Cerebellar nuclear complex (tissue), 1 donor: Measurements from ENCODE around the gene BCL11B.
"Not testable (repeated sequence)": the region's sequence is repeated elsewhere in the genome, so short reads cannot be mapped to it uniquely, and the experiment has no call there.

Experiments
- DNase-seq, 2 experiments: peaks; one replicate each; lab custom pipeline; 2025; lab: John Stamatoyannopoulos, UW

The BCL11B gene

DNA sequence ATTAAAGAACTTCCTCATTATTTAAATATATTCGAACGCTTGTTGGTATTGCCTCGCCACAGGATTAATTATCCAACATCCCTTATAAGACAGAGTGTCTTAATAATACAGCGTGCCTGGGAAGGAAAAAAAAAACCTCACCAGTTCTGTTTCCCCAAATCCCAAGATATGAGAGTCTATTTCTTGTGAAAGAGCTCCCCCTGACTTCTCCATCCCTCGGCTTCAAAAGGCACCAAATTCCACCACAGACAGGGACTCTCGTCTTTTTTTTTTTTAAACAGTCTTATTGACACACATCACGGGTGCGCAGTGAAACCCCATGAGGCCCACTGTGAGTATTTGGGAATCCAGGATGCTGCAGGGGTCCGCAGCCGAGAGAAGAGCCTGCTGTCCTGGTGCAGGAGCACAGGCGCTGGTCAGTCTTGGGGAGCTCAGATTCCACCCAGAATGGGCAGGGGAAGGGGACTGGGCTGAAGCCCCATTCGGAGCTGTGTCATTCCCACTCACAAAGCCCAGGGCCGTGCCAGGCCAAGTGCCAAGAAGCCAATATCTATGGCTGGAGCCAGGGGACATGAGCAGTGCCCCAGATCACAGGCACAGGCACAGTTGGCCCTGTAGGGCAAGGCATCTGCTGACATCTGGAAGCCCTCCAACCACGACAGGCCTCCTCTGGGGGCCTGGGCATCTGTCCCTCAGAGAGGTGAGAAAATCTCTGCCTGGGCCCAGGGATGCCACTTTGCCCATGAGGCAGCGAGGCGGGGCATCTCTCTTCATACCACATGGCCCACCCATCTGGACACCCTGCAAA lies 71.9 kb downstream of the BCL11B start:
- DNase-seq = peak in 1 of 2 experiments; percentile 91

DNA sequence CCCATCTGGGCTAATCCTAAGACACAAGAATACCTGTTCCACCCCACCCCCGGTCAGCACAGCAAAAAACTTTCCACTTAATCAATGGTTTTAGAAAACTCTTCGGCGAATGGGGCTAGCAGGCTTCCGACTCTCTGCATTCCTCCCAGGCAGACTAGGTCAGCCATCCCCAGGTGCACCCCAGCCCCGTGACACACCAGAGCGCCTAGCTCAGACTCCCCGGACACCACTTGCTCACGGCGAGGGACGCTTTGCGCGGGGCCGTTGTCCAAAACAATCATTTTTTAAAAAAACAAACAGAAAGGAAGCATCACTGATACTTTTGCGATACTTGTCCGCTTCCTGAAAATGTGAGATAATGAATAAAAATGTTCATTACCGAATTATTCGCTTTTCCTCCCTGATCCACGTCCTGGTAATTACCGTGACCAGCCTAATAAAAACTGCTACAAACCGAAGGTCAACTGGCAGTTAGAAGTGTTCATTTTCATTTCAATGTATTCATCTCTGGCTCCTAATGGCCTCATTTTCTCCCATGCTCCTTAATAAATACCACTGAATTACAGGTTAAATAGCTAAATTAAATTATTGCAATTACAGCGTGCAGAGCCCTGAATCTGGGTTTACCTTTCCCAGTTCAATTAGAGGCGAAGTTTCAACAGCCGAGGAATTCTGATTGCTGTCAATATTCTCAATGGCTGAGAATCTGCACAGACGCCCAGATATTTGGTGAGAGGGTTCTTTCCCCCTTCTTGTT lies 73.1 kb downstream of the BCL11B start:
- DNase-seq = no peak

DNA sequence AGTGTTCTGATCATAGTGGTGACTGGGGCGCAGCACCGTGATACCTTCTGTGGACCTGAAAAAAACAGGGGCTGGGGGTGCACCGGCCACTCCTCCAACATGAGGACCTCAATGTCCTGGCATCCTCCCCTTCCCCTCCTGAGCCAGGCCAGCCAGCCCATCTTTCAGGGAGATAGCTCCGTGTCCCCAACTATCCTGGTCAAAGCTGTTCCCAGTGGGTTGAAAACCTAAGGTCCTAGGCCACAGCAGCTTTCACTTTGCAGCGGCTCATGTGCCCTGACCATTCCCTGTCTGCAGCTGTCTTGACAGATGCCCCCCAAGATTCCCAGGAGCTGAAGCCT lies 75.7 kb downstream of the BCL11B start:
- DNase-seq = no peak

DNA sequence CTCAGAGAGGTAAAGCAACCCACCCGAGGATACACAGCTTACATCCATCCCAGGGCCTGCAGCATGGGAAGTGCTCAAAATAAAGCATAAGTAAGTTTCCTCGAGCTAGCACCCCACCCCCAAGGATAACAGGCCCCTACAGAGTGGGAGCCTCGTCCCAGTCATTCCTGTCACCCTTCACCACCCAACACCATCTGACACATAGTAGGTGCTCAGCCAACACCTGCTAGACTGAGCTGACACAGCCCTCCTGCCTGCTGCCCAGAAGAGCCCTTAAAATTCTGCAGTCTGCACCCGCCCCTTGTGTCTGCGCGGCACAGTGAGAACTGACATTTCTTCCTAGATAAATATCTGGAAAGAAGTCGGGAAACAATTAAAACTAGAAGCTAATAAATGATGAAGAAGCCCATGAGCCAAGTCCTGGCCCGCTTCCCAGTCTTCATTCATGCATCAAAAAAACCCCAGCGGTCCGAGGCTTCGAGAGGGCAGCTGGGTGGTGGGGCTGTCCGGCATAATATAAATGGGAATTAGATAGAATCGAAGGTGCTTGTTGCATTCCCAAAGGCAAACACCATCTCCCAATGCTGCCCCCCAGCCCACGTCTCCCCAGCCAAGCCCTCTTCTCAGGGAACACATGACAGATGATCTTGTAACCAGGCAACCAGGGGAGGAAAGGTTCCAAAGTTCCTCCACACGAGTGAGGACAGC lies 76.2 kb downstream of the BCL11B start:
- DNase-seq = peak in 1 of 2 experiments; percentile 54

DNA sequence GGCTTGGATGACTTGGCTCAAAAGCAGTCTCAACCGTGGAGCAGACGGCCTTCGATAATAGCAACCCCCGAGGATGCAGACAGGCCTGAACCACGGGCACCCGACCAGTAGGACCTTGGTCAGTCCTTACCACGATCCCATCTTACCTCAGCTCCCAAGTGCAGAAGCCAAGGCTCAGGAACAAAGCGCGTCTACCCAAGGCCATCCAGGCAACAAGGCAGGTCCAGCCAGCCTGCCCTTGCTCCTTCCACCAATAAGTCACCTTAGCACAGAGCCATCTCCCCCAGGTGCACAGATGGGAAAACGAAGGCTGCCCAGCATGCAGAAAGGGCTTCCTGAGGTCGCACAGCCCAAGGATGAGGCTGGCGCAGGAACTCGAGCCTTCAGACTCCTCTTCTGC lies 77.3 kb downstream of the BCL11B start:
- no peak for DNase-seq

DNA sequence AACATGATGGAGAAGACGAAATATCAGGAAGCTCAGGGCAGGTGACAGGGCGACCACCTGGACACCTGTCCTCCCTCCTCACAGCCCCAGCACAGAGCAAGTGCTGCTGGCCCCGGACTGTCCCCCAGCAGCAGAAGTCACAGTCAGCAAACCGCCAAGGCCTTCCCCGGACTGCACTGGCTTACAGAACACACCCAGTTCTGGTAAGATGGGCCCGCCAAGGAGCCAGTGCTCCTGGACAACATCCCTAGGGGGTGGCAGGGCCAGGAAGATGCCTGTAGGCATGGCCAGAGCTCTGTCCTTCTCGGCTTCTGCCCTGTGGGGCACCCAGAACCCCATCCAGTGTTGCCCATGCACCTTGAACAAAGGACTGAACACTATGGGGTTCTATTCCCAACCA lies 77.9 kb downstream of the BCL11B start:
- no peak for DNase-seq

DNA sequence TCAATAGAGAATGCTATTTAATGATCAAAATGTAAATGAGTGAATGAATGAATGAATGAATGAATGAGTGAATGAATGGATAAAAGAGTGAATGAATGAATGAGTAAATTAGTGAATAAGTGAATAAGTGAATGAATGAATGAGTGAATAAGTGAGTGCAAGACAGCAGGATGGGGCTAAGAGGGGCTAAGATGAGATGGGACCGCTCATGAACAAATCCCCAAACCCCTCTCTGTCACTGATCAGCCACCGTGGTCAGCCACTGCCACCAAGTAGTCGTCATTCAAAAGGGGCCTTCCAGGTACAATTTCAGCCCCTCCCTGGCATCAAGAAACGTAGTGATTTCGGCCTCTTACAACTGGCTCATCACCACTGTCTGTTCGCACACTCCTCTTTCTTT lies 79.2 kb downstream of the BCL11B start:
- DNase-seq = no peak

DNA sequence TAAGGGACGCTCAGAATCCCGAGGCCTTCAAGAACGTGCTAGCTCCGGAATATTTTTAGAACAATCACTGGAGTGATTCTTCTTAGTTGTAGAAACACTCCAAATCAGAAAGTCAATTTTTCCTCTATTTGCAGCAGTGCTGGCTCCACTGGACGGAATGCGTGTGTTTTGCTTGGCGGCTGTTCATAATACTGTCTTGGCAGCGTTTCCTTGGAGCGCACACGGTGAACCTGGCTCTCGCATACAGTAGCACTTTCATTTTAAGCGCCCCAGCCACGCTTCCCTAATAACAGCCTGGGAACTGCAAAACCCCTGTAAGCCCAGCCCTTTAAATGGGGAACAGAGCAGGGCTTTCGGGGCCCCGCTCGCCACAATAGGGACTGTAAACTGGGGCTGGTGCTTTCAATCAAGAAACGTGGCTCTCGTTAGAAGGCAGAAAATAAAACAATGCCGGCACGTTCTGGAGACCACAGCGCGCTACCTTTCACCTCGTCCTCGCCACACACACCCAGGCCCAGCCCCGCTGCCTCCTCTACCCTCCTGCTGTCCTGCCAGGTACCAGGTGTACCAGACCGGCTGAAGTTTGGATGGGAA lies 79.9 kb downstream of the BCL11B start:
- DNase-seq = peak in 1 of 2 experiments; percentile 47

DNA sequence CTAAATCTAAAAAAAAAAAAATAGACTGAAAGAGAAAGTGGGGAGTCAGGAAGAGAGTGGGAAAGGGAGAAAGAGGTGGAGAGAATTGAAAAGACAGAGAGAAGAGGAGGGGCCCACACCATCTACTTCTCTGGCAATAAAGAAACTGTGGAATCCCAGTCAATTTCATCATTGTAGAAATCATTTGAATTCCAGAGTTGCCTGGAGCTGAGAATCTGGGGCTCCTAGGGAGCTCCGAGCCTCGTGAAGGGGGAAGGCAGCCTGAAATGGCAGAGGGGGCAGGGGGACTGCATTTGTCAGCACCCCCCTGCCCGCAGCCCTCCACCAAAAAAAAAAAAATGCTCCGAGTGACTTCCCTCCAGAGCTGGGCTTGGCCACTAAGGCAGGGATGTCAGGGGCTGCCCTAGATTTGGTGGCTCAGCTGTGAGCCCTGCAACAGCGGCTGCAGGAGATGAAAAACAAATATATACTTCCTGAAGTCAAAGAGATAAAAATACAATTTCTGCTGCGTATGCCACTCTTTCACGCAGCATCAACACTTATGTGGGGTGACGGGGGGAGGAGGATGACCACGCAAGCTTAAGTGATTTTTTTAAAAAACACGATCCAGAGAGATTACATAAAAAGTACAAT lies 80.5 kb downstream of the BCL11B start:
- no peak for DNase-seq

DNA sequence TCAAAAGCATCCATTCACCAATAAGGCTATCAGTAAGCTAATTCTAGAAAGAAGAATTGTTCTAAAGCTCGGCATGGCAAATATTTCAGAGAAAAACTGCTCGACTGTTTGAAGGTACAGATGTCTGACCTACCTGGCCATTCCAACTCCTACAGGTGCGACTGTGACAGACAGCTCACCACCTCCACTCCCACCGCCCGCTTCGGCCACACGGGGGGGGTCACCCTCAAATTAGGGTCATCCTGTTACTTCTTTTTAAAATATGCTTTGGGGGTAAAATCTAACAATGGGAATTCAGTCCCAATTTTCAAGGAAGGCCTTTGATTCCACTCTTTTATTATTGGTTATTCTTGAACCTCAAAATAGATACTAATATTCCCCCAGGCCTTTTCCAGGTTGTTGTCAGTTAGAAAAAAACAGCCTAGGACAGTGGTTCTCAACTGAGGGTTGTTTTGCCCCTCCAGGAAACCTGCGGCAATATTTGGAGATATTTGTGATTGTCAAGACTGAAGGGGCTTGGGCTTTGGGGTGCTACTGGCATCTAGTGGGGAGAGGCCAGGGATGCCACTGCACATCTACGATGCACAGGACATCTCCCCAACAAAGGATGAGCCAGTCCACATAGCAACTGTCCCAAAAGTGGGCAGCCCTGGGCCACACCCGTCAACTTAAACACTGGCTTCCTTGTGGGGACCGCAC lies 81.2 kb downstream of the BCL11B start:
- no peak for DNase-seq

DNA sequence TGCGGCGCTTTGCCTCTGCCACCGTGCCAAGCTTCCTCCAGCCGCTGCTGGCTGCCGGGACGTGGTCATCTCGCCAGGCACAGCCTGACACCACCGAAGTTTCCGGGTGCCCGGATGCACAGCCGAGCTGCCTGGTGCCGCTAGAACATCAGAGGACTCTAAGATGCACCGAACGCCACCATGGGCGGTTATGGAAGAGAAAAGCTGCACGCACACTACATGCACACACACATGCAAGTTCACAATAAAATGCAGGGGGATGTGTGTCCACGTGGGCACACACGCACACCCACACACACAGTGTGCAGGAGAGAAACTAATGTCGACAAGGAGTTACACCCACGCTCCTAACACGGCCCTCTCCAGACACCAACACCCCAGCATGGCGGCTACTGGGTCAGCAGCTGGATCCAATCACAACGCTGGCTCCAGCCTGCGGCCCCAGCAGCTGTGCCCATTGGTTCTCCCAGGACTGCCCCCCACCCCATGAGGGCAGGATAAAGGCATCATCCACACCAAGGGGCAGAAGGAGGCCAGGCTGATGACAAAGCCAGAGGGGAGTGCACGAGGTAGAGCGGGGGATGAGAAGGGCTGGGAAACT lies 82.7 kb downstream of the BCL11B start:
- no peak for DNase-seq

DNA sequence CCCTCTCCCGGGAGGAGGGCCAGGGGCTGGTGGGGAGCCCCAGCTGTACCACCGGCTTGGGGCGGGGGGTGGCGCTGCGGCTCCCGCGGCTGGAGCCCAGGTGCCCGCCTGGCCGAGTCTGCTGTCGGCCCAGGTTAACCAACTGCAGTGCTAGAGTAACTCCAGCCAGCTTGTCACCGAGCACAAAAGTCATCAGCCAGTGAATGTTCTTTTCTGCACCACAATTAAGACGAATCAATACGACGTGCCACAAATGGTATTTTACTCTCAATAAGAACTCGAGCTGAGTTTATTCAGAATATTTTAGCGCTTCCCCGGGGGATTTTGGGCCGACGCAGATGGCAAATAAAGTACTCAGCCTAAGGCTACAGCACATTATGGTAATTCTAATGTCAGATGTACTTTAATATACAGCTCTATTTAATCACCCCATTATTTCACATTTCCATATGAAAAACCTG lies 83.2 kb downstream of the BCL11B start:
- no peak for DNase-seq

DNA sequence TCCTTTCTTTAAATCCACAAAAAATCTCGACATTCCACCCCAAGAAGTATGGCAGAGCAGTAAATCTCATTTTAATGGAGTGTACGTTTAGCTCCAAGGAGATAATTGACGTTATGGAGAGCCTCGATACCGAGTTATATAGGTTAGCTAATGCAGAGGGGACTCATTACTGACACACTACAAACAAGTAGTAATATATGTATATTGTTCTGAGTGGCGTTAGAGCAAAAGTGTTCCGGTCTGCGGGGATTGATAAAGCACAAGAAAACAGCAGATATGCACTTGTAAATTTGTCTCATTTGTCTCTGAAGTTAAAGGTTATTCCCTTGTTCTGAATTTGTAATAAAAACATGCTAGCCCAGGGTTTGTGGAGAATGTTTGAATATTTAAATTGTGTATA lies 84.1 kb downstream of the BCL11B start:
- DNase-seq = no peak

DNA sequence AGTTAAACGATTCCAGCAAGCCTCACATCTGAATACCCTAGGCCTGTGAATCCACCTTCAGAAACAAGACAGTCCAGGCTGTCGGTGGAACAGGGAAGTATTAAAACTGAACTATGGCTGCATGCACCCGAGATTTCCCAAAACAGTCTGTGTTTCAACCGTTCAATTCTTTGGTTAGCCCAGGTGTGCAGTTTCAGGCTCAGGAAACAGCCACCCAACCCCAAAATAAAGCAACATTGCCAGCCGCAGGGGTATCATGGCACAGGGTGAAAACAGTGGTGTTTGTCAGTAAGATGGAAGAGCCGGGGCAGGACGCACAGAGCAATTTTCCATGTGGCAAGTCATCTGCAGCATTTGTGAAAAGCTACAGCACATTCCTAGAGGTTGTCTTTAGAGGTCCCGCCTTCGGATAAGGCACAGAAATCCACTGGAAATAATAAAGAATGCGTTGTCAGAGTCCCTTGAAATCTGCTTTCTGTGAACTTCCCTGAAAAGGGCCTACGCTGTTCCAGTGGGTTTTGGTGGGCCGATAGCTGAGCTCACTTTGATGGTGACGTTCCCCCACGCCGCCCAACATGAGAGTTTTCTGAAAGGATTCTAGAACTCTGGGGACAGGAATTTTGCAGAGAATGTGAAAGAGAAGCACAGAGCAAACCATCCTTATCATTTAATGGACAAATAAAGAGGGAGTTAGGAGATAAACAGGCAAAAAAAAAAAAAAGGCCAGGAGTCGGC lies 84.9 kb downstream of the BCL11B start:
- no peak for DNase-seq

DNA sequence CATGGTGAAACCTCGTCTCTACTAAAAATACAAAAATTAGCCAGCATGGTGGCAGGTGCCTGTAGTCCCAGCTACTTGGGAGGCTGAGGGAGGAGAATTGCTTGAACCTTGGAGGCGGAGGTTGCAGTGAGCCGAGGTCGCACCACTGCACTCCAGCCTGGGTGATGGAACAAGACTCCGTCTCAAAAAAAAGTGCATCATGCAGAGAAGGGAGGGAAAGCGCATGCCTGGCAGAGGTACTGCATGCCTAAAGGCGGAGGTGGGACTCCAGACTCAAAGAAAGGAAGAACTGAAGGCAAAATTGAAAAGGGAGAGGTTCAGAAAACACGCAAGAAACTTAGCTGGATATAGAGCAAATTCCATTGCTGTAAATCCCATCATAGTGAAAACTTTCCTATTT lies 85.7 kb downstream of the BCL11B start:
- DNase-seq = not testable (repeated sequence)

DNA sequence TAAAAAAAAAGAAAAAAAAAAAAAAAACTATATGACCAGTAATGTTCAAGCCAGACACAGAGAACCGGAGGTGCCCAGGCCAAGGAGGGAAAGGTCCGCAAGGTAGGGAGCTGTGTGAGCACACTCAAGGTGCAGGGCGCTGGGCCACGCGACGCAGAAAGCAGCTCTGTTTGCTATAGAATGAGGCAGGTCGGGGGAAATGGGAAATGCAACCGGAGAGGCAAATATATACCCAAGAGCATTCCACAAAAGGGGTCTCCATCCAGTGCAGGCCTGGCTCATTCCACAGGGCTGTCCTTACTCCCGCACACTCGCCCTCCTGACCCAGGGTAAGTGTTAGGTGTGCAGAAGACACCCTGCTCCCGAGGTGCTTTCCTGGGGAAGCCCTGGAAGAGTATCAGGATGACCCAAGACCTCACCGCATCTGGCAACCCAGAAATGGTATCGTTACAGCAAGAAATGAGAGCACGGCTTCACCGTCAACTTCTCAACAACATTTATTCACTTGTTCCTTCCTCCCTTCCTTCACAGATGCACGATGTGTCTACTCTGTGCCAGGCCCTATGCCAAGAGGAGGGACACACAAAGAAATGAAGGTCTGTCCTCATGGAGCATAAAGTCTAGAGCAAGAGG lies 86.4 kb downstream of the BCL11B start:
- DNase-seq = no peak

DNA sequence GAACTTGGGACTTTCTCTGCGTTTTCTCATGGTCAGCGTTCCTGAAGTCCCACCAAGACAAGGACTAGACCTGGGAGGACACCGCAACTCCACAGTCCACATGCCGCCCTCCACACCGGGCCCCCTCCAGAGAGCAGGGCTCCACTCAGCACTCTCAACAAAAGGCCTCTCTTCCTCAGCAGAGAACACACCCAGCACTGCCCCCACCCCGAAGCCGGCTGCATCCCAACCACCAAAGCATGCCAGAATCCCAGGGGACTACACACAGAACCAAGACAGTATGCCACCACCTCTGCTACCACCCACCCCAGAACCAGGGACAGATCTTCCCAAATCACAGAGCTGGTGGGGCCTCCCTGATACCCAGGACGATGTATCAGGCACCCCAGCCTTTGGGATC lies 88.3 kb downstream of the BCL11B start:
- no peak for DNase-seq

DNA sequence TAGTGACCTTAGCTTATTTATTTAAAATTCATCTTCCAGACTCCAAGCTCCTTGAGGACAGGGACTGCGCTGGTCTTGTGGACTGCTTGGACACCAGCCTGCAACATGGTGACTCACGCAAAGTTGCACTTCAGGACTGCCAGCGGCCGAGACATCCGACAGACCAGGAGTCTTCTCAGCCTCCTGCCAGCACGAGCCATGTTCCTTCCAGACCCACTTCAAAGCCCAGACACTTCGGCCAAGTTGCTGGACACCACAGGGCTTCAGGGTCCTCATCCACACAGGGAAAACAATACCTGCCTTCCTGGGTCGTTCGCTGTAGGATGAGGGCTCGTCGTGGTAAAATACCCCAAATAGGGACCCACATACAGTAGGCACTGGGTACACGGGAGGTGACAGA lies 88.7 kb downstream of the BCL11B start:
- DNase-seq = no peak

DNA sequence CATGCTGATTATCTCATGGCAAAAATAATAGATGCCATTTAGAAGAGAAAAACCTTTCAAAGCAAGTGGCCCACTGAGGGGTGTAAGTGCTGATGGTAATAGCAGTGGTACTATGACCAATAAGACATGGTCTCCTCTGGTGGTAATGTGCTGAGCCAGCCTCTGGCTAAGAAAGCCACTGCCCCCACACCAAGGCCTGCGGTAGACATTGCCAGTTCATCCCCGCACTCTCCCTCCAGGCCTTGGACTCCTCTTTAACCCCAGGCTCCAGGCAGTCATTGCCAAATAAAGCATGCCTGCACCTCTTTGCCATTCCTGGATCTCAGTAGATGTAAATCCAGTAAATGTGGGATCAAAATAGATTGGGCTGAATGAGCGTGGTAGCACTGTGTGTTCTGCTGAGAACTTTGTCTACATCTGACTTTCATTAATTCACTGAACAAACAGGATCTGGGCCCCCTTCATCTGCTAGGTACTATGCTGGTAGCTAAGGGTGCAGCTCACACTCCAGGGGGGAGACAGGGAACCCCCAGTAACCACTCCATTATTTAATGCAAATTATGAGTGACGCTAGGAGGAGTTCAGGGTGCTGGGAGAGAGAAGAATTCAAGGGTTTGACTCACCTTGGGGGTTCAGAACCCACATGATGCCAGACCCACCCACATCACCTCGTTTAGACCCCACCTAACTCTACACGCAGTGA lies 89.3 kb downstream of the BCL11B start:
- no peak for DNase-seq
